ENCODE results near the gene LCAT.

Gene LCAT

DNA sequence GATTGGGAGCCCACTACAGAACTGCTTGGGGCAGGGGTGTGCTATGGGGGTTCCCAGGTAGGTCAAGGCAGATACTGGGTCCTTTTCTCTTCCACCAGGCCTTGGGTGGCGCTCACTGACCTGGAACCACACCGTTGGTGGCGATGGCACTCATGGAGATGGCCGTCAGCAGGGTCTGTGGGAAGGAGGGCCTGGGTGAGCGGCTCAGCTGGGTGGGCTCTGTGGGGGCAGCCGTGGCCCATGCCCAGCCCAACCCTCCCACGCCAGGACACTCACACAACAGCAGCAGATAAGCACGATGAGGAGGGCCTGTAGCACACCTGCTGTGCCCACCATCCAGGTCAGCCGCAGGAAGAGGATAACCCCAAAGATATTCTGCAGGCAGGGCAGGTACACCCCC, 13.7 kb upstream of the LCAT start:
- no peak overlapping the region for H3K4me3 ChIP-seq (ENCODE audit: low read depth, low read length)
- TF ChIP-seq, protein P1, sequence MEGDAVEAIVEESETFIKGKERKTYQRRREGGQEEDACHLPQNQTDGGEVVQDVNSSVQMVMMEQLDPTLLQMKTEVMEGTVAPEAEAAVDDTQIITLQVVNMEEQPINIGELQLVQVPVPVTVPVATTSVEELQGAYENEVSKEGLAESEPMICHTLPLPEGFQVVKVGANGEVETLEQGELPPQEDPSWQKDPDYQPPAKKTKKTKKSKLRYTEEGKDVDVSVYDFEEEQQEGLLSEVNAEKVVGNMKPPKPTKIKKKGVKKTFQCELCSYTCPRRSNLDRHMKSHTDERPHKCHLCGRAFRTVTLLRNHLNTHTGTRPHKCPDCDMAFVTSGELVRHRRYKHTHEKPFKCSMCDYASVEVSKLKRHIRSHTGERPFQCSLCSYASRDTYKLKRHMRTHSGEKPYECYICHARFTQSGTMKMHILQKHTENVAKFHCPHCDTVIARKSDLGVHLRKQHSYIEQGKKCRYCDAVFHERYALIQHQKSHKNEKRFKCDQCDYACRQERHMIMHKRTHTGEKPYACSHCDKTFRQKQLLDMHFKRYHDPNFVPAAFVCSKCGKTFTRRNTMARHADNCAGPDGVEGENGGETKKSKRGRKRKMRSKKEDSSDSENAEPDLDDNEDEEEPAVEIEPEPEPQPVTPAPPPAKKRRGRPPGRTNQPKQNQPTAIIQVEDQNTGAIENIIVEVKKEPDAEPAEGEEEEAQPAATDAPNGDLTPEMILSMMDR (IDR thresholded peaks at IDR 0.05; ENCODE audit: low read depth, low read length): no peak
- no peak for DNase-seq (ENCODE audit: low read depth, low spot score)
- in situ Hi-C loops (cut with HindIII; ENCODE audit: low sequenced_read_pairs): no loop called here

DNA sequence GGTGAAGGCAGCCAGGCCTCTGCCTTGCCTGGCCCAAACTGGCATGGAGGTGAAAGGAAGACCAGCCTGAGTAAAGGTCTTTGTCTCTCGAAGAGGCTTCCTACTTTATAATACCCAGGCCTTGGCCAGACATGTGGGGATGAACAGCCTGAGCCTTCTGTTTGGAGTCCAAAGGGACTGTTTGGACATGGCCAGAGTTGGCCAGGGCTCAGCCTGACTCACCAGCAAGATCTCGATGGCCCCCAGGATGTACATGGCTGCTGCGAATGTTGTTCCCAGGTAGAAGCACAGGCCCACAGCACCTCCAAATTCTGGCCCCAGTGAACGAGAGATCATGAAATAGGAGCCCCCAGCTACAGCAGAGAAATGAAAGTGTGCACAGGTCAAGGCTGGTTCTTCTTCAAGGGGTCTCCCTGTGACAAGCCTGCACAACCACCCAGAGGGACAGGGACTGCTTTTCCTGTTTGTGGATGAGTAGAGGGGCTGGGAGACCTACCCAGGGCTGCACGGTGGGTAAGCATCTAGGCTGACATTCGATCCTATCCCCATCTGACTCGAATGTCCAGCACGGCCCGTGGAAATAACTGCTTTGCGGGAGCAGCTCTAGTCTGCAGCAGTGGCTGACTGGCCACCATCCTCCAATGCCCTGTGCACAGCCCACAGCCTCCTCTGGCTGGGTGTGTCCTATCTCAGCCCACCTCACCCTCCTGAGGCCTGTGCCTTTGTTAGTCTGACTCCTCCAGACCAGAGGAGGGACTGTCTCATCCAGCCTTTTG, 10.7 kb upstream of the LCAT start:
- in situ Hi-C loops (cut with HindIII; ENCODE audit: low sequenced_read_pairs): no loop called here
- TF ChIP-seq, protein P1 (IDR thresholded peaks at IDR 0.05; ENCODE audit: low read depth, low read length): no peak
- no peak overlapping the region for H3K4me3 ChIP-seq (ENCODE audit: low read depth, low read length)
- DNase-seq (ENCODE audit: low read depth, low spot score): no peak

DNA sequence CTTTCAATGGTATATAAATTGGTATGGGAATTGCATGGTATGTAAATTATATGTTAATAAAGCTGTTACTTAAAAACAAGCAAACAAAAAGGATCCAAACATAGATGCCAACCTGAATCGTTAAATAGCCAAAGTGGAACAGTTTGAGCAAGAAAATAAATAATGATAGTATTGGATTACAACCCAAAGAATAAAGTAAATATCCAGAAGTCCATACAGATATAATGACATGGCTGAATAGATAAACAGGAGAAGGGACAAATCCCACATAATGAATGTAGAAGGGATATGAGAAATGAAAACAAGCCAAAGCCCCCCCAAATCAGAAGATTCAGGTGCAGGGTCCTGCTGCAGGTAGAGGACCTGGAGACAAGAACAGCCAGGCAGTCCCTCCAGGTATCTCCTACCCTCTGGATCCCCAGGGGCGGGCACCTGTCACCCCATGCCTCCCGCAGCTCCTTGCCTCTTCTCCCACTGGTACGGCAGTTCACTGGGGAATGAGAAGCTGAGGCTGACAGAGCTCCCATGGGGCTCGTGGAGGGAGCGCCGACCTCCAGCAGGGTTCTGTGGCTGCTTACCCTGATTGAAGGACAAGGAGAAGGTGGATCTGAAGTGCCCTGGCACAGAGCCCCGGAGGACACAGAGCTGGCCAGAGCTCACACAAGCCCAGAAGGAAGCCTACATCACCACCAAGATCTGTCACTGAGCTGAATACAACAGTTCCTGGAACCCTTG, 9.9 kb upstream of the LCAT start:
- DNase-seq (ENCODE audit: low read depth, low spot score): no peak
- TF ChIP-seq, protein P1 (IDR thresholded peaks at IDR 0.05; ENCODE audit: low read depth, low read length): no peak
- in situ Hi-C loops (cut with HindIII; ENCODE audit: low sequenced_read_pairs): no loop called here
- H3K4me3 ChIP-seq (ENCODE audit: low read depth, low read length): no peak overlapping the region

DNA sequence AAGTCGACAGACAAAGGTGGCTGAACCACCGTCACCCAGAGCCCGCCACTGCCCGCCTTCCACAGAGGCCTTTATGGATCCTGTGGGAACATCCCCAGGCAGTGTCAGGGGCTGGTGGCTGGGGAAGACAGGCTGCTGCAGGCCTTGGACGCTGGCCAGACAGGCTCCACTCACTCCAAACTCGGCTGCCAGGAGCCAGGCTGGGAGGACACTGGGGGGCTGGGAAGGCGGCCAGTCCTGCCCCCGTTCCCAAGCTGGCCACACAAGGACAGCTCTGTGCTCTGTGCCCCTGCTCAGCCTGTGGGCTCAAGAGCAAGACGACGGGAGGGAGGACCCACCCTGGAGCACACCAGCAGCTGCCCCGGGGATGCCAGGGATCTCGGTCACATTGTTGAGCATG, 7.6 kb upstream of the LCAT start:
- H3K4me3 ChIP-seq (ENCODE audit: low read depth, low read length): no peak overlapping the region
- DNase-seq (ENCODE audit: low read depth, low spot score): no peak
- TF ChIP-seq, protein P1 (IDR thresholded peaks at IDR 0.05; ENCODE audit: low read depth, low read length): no peak
- in situ Hi-C loops (cut with HindIII; ENCODE audit: low sequenced_read_pairs): no loop called here

DNA sequence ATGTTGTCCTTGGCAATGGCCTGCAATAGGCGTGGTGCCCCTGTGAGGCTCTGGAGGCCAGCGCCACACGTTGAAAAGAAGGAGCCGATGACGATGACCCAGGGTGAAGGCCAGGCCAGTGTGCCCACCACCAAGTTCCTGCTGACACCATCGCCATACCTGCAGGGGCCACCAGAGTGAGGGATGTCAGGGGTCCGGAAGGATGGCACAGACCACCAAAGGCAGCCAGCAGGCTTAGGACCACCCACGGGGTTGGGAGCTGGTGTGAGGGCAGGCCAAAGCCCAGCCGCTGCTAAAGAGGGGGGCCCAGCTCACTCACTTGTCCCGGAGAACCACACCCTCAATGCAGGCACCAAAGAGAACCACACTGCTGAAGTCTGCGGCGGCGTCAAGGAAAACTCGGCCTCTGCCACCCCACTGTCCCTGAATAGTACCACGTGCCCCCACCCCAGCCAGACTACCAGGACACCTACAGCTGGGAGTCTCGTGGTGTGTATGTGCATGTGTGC, 6.5 kb upstream of the LCAT start:
- DNase-seq (ENCODE audit: low read depth, low spot score): no peak
- no peak overlapping the region for H3K4me3 ChIP-seq (ENCODE audit: low read depth, low read length)
- in situ Hi-C loops (cut with HindIII; ENCODE audit: low sequenced_read_pairs): no loop called here
- TF ChIP-seq, protein P1 (IDR thresholded peaks at IDR 0.05; ENCODE audit: low read depth, low read length): no peak

DNA sequence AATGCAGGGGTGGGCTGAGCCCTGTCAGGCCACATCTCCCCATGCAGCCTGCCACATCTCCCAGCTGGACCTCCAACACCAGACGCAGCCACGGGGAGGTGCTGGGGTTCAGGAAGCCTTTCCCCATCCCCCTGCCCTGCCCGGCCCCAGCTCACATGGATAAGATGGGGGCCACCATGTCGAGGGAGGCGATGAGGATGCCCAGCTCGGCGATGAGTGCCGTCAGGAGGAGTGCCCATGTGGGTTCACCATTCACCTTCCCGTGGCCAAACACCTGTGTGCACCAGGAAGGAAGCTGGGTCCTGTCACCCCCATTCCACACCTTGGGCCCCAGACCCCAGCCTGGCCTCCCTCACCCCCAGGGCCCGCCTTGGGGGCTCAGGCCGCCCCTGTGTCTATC, 5.7 kb upstream of the LCAT start:
- TF ChIP-seq, protein P1 (IDR thresholded peaks at IDR 0.05; ENCODE audit: low read depth, low read length): no peak
- H3K4me3 ChIP-seq (ENCODE audit: low read depth, low read length): no peak overlapping the region
- DNase-seq (ENCODE audit: low read depth, low spot score): no peak
- in situ Hi-C loops (cut with HindIII; ENCODE audit: low sequenced_read_pairs): no loop called here
